Measurements from ENCODE around the gene HOXB1. TPM values are rescaled to one million over a fixed set of nuclear protein-coding genes. Genes with fewer than 3 reads are reported as not detected.

HOXB1 gene
- total RNA-seq, 3 donors from 2014 or later: not detected

GRCh38 chr17:48561884-48562810, 31.3 kb upstream of the HOXB1 start:
- ATAC-seq: no peak
- TF ChIP-seq CTCF (IDR thresholded peaks at IDR 0.05): no peak
- no peak overlapping the region for H3K4me3 ChIP-seq
- H3K9me3 ChIP-seq: no peaks in the 10 kb centered on the region
- peaks cover 44% of the 10 kb centered on the region for H3K4me1 ChIP-seq (ENCODE audit: low read depth)
- intact Hi-C loops (cut with DNase I, micrococcal nuclease): no loop called here
- H3K36me3 ChIP-seq (ENCODE audit: low read depth): no peaks in the 10 kb centered on the region
- DNase-seq: peak in 1 of 3 donors; percentile 33

- Histone ChIP-seq H3K9me3 (no peaks in the 10 kb centered on the region), H3K4me1 (ENCODE audit: low read depth) (peaks cover 43% of the 10 kb centered on the region), H3K4me3 (no peak overlapping the region), H3K36me3 (ENCODE audit: low read depth) (no peaks in the 10 kb centered on the region)
- DNase-seq (no peak), ATAC-seq (no peak)
- no peak for TF ChIP-seq CTCF (IDR thresholded peaks at IDR 0.05)
- intact Hi-C loops (cut with DNase I, micrococcal nuclease): no loop called here
These were observed 29.3 kb upstream of the HOXB1 start for GRCh38 chr17:48559840-48560817.

DNA sequence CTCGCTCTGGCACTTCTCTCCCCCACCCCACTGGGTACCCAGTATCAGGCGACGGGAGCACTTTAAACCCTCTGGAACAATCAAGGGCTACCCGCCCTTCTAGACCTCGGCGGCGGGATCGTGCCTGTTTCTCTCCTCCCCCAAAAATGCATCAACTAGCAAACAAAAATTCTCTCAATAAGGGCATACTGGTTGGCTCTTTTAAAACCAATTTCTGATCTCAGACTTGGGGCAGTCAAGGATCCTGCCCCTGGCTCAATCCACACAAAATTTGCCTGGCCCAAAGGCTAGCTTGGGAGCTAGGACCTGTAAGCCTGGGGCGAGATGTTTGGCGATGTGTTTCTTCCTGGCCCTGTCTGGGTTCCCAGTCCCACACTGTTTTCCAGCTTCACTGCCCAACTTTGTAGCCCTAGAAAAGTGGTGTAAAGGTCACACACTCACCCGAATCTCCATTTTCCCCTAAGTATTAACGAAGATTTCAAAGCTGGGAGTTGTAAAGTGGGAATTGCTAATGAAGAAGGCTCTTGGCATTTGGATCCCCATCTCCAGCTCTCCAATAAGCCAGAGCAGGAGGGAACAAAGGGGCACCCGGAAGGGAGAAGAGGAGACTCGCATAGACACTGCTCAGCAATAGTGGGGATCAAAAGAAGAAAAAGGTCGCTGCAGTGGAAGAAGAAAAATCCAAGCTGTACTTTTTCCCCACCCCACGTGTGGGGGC, 28.5 kb upstream of the HOXB1 start:
- Histone ChIP-seq H3K4me3 (no peak overlapping the region), H3K9me3 (no peaks in the 10 kb centered on the region), H3K36me3 (ENCODE audit: low read depth) (no peaks in the 10 kb centered on the region), H3K4me1 (ENCODE audit: low read depth) (peaks cover 46% of the 10 kb centered on the region)
- intact Hi-C loops (cut with DNase I, micrococcal nuclease): no loop called here
- DNase-seq (no peak), ATAC-seq (no peak)
- no peak for TF ChIP-seq CTCF (IDR thresholded peaks at IDR 0.05)

GRCh38 chr17:48558831-48559121, 28.0 kb upstream of the HOXB1 start:
- no peaks in the 10 kb centered on the region for H3K9me3 ChIP-seq
- no peaks in the 10 kb centered on the region for H3K36me3 ChIP-seq (ENCODE audit: low read depth)
- intact Hi-C loops (cut with DNase I, micrococcal nuclease): no loop called here
- no peak for DNase-seq
- no peak for ATAC-seq
- H3K4me3 ChIP-seq: no peak overlapping the region
- peaks cover 46% of the 10 kb centered on the region for H3K4me1 ChIP-seq (ENCODE audit: low read depth)
- TF ChIP-seq CTCF (IDR thresholded peaks at IDR 0.05): no peak

- no peak for TF ChIP-seq CTCF (IDR thresholded peaks at IDR 0.05)
- H3K36me3 ChIP-seq (ENCODE audit: low read depth): no peaks in the 10 kb centered on the region
- peaks cover 43% of the 10 kb centered on the region for H3K4me1 ChIP-seq (ENCODE audit: low read depth)
- no peak overlapping the region for H3K4me3 ChIP-seq
- no peak for ATAC-seq
- intact Hi-C loops (cut with DNase I, micrococcal nuclease): no loop called here
- DNase-seq: no peak
- H3K9me3 ChIP-seq: no peaks in the 10 kb centered on the region
These were observed 27.4 kb upstream of the HOXB1 start for GRCh38 chr17:48558057-48558830.

All from mucosa of descending colon (tissue), 3 donors.